Middle frontal gyrus (tissue), 1 donor: ENCODE results near the gene DCAF10.
"Not testable (repeated sequence)": the region's sequence is repeated elsewhere in the genome, so short reads cannot be mapped to it uniquely, and the experiment has no call there.

Experiments used
- DNase-seq: peaks from one replicate; pipeline ENCODE4 v3.0.0-alpha.2; 2015; ENCODE audit warnings: low spot score; ENCODE audit errors: extremely low spot score

The DCAF10 gene

GRCh38 chr9:37800631-37801286, at the start of gene DCAF10:
TSS of gene DCAF10 (plus strand) at chr9:37800797. CDS start at chr9:37800867, 70 bp downstream.
- DNase-seq, result peak; percentile 61

- DNase-seq, result no peak
These were observed 49.4 kb upstream of the DCAF10 start for GRCh38 chr9:37751186-37751585.

- not testable (repeated sequence) for DNase-seq
These were observed 48.9 kb upstream of the DCAF10 start for GRCh38 chr9:37751704-37752103.

- DNase-seq, result not testable (repeated sequence)
These were observed 48.5 kb upstream of the DCAF10 start for GRCh38 chr9:37752112-37752511.

GRCh38 chr9:37752642-37753488, 47.7 kb upstream of the DCAF10 start:
- DNase-seq, result no peak

- peak; percentile 27 for DNase-seq
These were observed 47.0 kb upstream of the DCAF10 start, which contains the start of gene TRMT10B for GRCh38 chr9:37753489-37754190. TSS of gene TRMT10B (plus strand) at chr9:37753805. CDS start at chr9:37761932, 8,127 bp downstream.

- no peak for DNase-seq
These were observed 41.9 kb upstream of the DCAF10 start for GRCh38 chr9:37758747-37759146.

- no peak for DNase-seq
These were observed 40.0 kb upstream of the DCAF10 start for GRCh38 chr9:37760416-37761161.

- DNase-seq, result no peak
These were observed 39.1 kb upstream of the DCAF10 start for GRCh38 chr9:37761511-37761910.

GRCh38 chr9:37765263-37765662, 35.3 kb upstream of the DCAF10 start:
- DNase-seq, result not testable (repeated sequence)

GRCh38 chr9:37769306-37769705, 31.3 kb upstream of the DCAF10 start:
- no peak for DNase-seq

GRCh38 chr9:37769995-37770394, 30.6 kb upstream of the DCAF10 start:
- DNase-seq, result no peak

- DNase-seq, result no peak
These were observed 25.2 kb upstream of the DCAF10 start for GRCh38 chr9:37775216-37775919.

- DNase-seq, result no peak
These were observed 24.3 kb upstream of the DCAF10 start for GRCh38 chr9:37776328-37776727.

- no peak for DNase-seq
These were observed 22.1 kb upstream of the DCAF10 start for GRCh38 chr9:37778534-37778933.

- no peak for DNase-seq
These were observed 16.3 kb upstream of the DCAF10 start for GRCh38 chr9:37784291-37784615.

GRCh38 chr9:37784616-37785483, 15.7 kb upstream of the DCAF10 start, which contains the start of gene EXOSC3:
TSS of gene EXOSC3 (minus strand) at chr9:37785064. CDS start at chr9:37785044, 20 bp downstream.
- DNase-seq, result peak; percentile 88

- DNase-seq, result no peak
These were observed 13.5 kb upstream of the DCAF10 start for GRCh38 chr9:37787059-37787458.

GRCh38 chr9:37788332-37788731, 12.3 kb upstream of the DCAF10 start:
- DNase-seq, result no peak

GRCh38 chr9:37790096-37790495, 10.5 kb upstream of the DCAF10 start:
- DNase-seq, result no peak
